Measurements from ENCODE around the gene PLP2.

PLP2 gene

DNA sequence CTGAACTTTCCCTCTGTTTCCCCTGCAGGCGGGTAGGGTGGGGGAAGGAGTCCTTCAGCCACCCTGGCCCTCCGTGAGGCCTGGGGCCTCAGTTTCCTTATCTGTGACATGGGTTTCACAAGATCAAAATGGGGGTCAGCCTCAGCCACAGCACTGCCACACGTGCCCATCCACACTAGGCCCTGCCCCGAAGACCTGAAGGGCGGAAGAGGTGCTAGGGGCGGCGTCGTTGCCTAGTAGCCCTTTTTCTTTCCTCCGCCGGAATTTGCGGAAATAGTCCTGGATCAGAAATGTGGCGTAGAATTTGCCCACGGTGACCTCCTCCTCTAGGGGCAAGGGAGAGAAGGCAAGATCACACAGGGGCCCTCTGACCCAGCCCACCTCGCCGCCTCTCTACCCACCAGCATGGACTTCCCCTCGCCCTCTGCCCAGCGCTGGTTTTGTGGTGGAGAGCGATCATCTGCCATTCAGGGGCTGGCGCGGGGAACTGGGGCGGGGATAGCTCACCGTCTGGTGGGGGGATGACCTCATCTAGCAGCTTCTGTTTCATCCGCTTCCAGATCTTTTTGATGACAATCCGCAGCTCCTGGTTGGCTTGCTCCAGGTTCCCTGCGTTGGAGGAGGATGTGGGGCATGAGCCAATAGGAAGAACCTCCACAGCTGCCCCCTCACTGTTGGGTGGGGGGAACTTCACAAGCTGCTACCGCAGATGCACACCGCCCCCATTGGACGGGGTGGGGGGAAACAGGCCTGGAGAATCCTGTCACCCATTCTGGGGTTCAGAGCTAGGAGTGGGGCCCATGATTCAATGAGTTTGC, 37.9 kb downstream of the PLP2 start:
- no peak for DNase-seq (ENCODE audit: low read depth)

GRCh38 chrX:49210406-49210805, 38.7 kb downstream of the PLP2 start:
- DNase-seq (ENCODE audit: low read depth) = no peak

DNA sequence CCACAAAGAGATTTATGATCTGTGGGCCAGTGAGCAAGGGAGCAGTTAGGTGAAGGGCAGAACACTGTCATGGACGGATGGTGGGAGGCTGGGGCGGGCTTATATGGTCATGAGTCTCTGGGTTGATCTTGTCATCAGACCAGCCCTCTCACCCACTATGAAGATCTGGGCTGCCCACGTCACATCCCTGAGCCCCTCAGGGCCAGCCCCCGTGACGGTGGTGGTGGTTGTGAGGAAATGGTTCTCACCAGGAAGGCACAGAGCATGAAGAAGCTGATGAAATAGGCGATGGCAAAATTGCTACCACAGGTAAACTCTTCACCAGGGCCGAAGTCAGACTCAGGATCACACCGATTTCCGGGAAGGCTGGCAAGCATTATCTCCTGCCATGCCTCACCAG, 39.4 kb downstream of the PLP2 start:
- DNase-seq (ENCODE audit: low read depth) = no peak

- no peak for DNase-seq (ENCODE audit: low read depth)
These were observed 40.5 kb downstream of the PLP2 start for GRCh38 chrX:49212209-49212608.

DNA sequence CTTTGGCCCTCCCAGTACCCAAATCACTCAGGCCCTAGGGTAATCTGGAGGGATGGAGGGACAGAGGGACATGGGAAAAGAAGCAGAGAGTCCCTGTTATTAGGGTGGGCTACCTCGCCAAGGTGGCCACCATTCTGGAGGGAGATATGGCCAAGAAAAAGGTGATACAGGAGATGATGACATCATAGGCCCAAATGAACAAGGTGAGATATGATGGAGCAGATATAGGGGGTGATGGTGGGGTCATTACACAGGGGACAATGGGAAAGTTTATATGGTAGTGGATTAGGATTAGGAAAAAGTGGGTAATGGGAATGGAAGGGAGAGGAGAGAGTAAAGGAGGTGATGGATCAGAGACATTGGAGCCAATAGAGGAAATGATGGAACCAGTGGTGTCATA, 41.2 kb downstream of the PLP2 start:
- no peak for DNase-seq (ENCODE audit: low read depth)

DNA sequence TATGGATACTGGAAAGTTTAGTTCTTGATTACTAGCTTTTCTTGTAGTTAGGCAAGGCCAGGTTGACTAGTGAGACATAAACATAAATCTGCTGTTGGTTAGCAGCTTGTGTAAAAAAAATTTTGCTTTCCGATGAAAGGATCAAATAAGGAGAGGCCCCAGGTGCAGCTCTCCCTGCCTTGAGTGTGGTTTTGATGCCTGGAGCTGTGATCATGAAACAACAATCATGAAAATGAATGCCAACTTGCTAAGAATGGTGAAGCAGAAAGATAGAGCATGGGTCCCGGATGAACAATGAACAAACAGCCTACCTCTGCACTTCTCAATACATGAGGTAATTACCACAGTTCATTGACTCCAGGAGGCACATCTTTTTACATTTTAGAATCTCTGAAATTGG, 42.7 kb downstream of the PLP2 start:
- no peak for DNase-seq (ENCODE audit: low read depth)

DNA sequence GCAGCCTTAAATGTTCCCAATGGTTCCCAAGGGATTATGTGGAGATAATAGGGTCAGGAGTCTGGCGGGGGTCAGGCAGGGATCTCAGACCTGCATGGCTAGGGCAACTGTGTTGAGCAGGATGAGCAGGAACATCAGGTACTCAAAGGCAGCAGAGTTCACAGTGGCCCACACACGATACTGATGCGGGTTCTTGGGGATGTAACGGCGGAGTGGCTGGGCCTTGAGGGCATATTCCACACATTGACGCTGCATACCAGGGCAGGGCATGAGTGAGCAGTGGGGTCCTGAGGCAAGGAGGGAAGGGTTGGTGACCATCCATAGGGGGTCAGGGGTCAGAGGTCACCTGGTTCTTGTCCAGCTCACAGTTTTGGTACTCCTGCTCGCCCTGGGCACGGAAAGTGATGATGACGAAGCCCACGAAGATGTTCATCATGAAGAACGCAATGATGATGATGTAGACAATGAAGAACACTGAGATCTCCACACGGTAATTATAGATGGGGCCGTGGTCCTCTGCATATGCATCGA, 43.4 kb downstream of the PLP2 start:
- no peak for DNase-seq (ENCODE audit: low read depth)

GRCh38 chrX:49220100-49220499, 48.4 kb downstream of the PLP2 start:
- DNase-seq (ENCODE audit: low read depth) = no peak

DNA sequence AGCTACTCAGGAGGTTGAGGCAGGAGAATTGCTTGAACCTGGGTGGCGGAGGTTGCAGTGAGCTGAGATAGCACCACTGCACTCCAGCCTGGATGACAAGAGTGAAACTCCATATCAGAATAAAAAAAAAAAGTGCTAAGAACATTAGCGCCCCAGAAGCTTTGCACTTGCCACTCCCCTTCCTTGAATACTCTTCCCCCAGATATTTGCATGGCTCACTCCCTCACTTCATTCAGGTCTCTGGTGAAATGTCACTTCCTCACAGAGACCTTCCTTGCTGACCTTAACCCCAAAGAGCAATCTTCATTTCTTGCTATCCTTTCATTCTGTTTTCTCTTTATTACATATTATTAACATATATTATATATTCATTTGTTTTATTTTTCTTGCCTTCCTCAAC, 50.2 kb downstream of the PLP2 start:
- DNase-seq (ENCODE audit: low read depth) = no peak
